ENCODE data around the gene PCP4L1.
"Not testable (repeated sequence)": the region's sequence is repeated elsewhere in the genome, so short reads cannot be mapped to it uniquely, and the experiment has no call there.

Gene PCP4L1

DNA sequence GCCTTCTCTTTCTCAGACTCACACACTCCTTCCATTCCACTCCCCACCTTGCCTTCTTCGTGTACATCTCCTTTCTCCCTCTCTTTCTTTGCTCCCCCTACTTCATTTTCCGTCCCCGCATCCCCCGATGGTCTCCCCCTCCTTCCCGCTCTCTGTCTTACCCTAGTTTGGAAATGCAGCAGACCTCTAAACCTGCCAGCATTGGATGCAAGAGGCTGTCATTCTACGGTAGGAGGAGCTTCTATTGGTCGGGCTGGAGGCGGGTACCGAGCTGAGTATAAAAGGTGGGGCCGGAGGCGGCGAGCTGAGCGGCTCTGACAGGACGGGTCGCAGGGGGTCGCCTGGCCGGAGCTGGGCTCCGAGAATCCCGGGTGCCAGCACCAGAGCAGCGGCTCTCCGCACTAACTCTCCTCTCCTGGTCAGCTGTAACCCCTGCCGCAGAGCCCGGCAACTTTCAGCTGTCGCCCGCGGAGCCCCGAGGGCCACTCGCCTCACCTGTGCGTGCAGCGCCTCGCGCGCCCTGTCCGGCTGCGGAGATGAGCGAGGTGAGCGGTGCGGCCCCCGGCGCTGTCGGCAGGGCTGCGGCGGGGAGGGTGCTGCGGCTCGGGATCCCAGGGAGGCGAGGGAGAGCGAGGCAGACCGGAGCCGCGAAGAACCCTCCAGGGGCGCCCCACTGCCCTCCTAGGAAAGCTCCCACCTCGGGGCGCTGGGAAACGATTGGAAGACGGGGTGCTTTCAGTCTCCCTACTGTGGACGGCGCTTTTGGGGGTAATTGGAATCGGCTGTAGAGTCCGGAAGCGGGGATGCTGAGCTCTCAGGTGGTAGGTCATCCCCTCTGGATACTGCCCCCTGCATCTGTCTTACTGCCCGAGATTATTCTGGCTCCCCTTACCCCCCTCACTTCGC lies at the start of gene PCP4L1:
Gene PCP4L1, plus strand, starts transcription at position 307 of the 906 bp plus-strand sequence. Its CDS starts 230 bp downstream, at position 537.
- DNase-seq (ENCODE audit: low read depth, low spot score): peak; percentile 88

DNA sequence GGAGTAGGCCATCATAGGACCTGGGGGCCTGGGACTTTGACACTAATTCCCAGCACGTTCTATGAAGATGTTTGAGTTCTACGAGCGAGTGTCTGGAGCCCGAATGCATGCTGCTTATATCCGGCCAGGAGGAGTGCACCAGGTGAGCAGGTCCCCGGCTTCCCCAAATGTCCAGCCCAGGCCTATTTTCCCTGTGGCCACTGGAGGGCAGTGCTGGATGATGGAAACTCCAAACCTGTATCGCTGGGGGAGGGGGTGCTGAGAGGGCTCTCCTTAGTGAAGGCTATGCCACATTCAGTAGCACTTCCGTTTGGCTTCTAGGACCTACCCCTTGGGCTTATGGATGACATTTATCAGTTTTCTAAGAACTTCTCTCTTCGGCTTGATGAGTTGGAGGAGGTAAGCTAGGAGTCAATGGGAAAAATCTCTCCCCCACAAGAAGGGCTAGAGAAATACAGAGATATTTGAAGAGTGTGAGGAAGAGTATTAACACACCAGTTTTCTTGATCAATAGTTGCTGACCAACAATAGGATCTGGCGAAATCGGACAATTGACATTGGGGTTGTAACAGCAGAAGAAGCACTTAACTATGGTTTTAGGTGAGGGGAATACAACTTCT lies 48.6 kb upstream of the PCP4L1 start:
- DNase-seq (ENCODE audit: low read depth, low spot score): no peak

DNA sequence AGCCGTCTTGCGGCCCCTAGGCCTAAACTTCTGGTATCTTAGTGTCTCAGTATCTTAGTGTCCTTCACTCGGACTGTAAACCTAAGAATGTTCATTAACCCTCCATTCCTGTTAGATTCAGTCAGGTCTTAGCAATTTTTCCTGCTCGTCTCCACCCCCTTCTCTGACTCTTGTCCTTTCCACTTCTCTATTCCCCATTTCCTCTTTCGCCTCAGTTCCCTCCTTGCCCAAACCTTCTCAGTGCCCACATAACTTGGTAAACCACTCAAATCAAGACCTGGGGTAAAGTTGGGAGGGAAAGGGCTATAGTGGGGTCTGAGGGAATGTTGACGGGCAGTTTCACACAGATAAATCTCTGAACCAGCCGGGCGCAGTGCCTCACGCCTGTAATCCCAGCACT lies 44.2 kb upstream of the PCP4L1 start:
- no peak for DNase-seq (ENCODE audit: low read depth, low spot score)

DNA sequence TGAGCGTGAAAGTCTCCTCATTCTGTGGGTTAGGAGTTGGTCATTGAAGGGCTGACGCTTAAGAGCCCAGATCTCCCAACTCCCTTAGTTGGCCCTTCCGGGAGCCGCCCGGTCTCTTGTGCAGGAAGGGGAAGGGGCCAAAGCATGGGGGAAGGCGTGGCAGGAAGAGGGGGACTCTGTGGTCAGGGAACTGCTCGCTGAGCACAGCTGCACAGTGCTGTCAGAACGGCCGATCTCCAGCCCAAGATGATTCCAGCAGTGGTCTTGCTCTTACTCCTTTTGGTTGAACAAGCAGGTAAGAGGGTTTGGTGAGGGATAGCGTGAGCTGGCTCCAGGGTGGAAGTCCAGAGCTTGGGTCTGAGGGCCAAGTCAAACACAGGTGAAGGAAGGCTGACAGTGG lies 43.5 kb upstream of the PCP4L1 start, which contains the start of gene FCER1G:
Gene FCER1G, plus strand, starts transcription at position 220 of the 400 bp plus-strand sequence. Its CDS starts 27 bp downstream, at position 247.
- no peak for DNase-seq (ENCODE audit: low read depth, low spot score)

DNA sequence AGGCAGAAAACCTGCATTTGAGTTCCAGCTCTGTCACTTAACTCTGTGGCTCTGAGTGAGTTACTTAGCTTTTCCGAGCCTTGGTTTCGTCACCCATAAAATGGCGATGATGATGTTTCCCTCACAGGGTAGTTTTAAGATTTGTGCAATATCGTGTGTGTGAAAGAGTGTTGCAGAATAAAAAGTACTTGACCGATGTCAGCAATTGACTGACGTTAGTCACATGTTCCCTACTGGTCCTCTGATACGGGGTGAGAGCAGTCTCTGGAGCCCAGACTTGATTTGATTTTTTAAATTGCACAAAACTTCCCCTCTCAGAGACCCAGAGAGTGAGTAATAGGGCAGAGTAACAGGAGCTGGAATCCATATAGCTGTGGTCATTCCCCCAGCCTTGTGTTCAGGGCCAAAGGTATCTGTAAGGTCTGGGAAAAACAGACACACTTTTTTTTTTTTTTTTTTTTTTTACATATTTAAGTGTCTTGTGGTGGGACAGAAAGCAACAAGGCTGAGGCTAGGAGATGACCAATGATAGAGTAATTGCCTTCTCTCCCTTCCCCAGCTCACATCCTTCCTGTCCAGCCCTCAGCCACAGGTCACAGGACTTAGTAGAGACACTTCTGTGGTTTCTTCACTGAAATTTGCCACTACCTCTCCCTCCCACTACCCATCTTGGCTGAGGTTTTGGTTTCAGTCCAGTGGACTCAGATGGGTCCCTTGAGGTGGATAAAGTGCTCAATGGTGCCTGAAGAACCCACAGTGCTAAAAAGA lies 41.4 kb upstream of the PCP4L1 start:
- DNase-seq (ENCODE audit: low read depth, low spot score): no peak

DNA sequence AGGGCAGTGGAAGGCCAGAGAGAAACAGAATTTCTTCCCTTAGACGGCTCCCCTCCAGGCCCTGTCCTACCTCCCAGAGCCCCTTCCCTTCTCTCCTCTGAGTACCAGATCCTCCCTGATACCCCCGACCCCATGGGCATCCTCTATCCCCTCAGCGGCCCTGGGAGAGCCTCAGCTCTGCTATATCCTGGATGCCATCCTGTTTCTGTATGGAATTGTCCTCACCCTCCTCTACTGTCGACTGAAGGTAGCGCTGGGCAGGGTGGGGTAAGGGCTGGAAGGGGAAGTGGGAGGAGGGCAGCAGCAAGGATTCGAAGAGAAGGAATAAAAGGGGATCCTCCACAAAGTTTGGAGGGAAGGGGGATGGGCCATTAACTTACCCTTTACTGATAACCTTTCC lies 40.7 kb upstream of the PCP4L1 start:
- DNase-seq (ENCODE audit: low read depth, low spot score): no peak

DNA sequence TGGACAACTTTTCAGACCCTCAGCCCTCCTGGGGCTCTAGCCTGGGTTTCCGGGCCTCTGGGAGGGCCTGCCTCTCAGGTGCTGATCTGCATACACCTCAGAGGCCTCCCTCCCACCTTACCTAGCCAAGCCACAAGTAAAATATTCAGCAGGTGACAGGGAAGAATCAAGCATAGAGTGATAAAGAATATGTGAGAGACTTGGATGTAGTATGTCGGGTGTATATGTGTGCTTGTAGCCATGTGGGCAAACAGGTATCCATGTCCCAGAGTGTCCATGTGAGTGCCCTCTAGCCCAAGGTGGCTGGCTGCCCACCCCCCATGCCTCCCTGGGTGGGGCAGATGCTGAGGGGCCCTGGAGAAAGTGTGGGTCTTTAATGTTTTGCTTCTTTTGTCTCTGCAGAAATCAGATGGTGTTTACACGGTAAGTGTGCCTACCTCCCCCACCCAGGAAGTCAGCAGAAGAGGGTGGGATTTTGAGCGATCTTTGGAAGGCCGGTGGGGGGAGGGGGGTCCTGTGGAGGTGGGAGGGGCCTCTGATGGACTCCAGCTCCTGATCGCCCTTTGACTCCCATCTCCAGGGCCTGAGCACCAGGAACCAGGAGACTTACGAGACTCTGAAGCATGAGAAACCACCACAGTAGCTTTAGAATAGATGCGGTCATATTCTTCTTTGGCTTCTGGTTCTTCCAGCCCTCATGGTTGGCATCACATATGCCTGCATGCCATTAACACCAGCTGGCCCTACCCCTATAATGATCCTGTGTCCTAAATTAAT lies 40.1 kb upstream of the PCP4L1 start:
- DNase-seq (ENCODE audit: low read depth, low spot score): no peak

DNA sequence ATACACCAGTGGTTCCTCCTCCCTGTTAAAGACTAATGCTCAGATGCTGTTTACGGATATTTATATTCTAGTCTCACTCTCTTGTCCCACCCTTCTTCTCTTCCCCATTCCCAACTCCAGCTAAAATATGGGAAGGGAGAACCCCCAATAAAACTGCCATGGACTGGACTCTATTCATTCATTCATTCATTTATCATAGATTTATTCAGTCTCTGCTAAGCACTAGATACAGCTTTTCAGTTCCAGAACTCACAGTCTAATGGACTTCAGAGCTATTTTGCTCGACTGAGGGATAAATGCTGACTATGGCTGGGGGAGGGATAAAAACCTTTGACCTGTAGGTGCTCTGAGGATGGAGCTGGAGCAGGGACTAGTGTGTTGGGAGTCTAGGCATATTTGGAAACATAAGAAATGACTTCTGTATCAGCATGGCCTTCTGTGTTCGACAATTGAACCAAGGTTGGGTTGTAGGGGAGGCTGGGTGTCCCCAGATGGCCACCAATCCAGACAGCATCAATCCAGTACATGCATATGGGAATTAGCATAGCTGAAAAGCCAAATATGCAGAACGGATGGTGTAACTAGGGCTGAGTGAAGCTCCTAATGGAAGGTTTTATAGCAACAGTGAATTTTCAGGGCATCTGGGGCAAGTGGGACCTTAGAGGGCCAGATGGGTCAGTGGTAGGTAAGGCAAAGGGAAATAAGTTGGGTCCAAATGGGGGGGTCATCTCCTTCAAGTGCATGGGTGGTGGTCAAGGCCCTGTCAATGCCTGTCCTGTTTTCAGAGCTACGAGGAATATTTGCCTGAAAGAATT lies 39.3 kb upstream of the PCP4L1 start:
- no peak for DNase-seq (ENCODE audit: low read depth, low spot score)

DNA sequence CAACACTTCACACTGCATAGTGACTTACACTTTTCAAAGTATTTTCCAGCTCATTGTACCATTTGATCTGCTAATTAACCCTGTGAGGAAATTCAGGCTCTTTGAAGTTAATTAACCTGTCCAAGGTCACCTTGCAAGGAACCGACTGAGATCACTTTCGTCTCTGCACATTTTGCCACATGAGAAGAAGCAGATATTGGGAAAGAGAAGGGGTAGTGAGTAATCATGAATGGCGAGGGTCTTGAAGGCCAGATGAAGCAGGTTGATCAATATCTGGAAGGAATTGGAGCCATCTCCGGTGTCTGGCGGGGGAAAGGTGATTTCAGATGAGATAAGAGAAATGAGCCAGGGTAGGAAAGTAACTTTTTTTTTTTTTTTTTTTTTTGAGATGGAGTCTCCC lies 38.5 kb upstream of the PCP4L1 start:
- no peak for DNase-seq (ENCODE audit: low read depth, low spot score)

DNA sequence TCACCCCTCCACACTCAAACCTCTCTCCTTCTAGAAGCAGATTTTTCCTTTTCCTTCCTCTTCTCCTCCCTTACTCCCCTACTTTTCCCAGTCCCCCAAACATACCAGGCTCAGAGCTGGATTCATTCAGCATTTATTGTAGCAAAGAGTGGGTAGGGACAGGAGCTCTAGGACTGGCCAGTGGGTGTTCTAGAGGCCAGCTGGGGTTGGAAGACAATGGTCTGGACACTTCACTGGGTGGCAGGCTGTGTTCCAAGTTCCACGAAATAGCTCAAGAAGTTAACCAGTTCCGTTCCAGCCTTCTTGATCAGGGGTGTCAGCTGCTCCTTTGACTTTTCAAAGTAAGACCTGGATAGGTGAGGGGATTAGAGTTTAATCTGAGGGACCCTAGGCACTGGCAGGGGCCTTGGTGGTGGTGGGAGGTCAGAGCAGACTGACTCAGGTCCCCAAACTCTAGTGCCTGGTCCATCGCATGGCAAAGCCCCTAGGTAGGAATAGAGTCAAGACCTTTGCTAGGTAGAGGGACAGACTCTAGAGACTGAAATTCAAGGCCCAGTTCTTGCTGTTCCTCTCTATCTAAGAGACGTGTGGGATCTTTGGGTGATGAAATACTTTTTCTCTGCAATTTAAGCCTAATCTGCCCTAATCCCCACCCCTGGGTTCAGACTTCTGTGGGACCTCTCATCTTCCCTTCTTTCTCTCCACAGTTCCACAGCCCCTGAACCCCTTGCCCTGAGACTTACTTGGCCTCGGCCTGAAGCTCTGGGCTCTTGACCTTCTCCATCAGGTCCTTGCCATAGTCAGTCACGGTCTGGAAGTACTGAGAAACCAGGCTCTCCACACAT lies 36.1 kb upstream of the PCP4L1 start:
- DNase-seq (ENCODE audit: low read depth, low spot score): no peak

DNA sequence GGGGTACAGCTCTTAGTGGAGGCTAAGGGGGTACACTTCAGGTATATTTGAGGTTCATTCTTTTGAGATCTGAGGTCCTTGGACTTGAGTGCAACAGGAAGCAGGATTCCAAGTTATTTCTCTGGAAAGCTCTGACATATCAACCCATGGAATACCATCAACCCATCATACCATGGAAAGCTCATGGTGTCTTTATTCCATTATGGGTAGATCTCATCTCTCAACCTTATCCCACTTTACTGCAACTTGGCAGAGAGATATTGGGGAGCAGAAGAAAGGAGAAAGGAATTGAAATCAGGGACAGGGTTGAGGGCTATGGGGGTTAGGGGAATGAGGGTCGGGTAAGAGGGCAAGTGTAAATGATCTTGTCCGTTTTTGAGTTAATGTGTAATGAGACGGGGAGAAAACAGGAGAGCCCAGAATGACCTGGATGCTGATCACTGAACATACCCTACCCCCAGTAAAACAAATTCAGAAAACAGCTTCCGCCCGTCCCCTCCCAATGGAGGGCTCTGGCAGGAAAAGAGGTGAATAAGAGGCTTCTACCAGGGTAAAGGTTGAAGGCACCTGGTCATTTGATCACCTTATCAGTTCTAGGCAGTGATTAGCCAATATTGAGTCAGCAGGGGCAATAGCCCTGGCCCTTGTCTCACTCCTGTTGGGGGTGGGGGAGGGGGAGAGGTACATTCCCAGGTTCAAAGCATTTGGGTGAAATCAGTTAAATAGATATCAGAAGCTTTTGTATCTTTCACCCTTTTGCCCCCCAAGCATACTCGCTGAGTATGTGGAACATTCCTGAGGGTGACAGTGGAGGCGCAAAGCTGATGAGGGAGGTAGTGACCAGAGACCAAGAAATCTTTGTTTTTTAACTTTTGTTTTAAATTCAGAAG lies 34.5 kb upstream of the PCP4L1 start:
- no peak for DNase-seq (ENCODE audit: low read depth, low spot score)

DNA sequence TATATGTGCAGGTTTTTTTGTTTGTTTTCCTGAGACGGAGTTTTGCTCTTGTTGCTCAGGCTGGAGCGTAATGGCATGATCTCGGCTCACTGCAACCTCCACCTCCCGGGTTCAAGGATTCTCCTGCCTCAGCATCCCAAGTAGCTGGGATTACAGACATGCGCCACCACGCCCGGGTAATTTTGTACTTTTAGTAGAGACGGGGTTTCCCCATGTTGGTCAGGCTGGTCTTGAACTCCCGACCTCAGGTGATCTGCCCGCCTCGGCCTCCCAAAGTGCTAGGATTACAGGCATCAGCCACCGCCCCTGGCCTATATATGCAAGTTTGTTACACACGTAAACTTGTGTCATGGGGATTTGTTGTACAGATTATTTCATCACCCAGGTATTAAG lies 33.9 kb upstream of the PCP4L1 start:
- DNase-seq (ENCODE audit: low read depth, low spot score): not testable (repeated sequence)

DNA sequence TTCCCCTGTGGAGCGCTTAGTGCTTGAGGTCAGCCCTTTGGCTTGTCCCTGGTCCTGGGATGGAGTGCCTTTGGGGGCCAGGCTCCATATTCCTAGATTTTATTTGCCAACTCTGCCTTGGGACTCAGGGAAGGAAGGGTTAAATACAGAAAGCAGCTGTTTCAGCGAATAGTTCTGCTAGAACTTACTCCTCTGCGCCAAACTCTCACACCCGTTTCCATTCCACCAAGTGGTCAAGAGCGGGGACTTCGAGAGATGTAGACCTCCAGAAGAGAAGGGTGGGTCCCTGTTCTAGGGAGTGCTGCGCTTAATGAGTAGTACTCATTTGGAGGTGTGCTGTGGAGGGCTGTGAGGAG lies 33.4 kb upstream of the PCP4L1 start:
- DNase-seq (ENCODE audit: low read depth, low spot score): no peak

DNA sequence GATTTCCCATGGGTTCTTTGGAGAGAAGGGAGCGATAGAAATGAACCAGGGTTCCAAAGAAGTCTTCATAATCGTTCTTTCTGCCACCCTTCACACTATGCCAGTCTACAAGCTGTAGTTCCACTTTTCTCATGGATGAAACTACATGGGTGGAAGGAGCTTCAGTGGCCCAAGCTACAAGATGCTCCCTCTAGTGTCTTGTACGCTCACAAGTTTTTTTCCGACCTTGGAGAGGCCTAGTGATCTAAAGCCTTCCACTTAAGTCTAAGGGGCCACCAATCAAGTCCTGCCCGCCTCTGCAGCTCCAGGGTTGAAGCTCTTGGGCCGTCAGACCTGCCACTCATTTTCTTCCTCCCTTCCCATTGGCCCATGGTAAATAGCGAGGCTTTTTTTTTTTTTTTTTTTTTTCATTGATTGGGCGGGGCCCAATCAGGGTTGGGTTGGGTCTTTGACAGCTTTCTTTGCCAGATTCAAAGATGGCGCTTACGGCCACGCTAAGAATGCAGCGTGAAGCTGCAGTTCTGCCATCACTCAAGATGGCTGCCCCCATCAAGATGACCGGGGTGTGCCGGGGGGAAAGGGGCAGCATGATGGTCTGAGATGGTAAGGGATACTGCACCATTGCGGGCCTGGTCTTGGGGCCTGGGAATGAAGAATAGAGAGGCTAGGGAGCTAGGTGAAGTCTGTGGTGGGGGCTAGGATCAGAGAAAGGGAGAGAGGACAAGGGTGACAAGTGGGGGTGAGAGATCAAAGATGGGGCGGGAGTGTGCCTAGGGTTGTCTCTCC lies 32.8 kb upstream of the PCP4L1 start, which contains the start of gene TOMM40L:
Gene TOMM40L, plus strand, starts transcription at position 527 of the 786 bp plus-strand sequence. CDS start 430 bp downstream, outside the sequence.
- peak; percentile 98 for DNase-seq (ENCODE audit: low read depth, low spot score)

DNA sequence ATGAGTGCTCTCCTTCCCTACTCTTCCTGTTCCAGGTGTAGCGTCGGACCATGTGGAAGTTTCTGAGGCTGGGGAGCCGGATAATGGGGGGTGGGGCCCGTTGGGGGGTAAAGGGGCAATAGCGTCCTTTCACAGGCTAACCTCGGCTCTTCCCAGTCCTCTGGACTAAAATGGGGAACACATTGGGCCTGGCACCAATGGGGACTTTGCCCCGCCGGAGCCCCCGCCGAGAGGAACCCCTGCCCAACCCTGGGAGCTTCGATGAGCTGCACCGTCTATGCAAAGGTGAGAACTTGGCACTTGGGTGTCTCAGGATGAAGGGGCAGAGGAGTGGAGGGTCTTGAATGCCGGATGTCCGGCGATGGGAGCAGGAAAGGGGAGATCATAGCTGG lies 32.2 kb upstream of the PCP4L1 start:
- no peak for DNase-seq (ENCODE audit: low read depth, low spot score)

DNA sequence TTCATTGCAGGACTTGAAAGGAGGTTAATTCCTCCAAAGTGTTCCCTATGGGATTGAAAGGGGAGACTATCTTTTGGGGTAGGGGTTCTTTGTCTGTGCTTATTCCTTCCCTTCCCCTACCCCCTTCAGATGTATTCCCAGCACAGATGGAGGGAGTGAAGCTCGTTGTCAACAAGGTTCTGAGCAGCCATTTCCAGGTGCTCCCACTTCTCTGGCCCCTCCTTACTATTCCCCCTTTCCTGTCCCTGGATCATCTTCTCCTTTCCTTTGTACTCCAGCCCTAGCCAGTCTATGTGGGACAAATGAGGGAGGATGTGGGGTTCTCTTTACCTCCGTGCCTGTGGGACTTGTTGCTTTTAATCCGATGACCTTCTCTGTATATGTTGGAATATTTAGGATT lies 31.8 kb upstream of the PCP4L1 start:
- DNase-seq (ENCODE audit: low read depth, low spot score): no peak

DNA sequence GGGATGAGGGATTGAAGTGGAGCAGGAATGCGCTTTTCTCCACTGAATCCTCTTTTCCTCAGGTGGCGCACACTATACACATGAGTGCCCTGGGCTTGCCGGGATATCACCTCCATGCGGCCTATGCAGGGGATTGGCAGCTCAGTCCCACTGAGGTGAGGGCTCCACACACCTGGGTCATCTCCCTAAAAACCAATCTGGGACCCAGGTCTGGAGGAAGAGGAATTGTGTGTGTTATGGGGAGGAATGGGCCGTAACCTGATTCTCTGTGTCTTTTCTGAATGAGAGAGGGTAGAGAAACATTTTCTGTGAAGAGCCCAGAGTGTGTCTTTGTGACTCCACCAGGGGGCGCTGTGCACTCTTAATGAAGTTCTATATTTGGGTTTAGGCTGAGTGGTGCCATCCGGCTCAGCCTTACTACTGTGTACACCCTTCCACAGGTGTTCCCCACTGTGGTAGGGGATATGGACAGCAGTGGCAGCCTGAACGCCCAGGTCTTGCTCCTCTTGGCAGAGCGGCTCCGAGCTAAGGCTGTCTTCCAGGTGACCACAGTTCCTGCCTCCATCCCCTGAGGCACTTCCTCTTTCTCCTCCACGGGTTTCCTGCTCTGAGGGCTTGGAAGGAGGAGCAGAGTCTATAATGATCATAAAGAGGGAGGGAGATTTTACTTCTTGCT lies 31.2 kb upstream of the PCP4L1 start:
- no peak for DNase-seq (ENCODE audit: low read depth, low spot score)

Measured in iPS DF 19.7 (cell line).